ENCODE results near the gene CDH26. TPM values are rescaled to one million over a fixed set of nuclear protein-coding genes. Genes with fewer than 3 reads are reported as not detected.

Gene CDH26
- total and polyA plus RNA-seq, 2 donors (not counting 3 experiments of a cell fraction or from before 2014, with no cell fraction given), result 0.01 TPM; not detected in 1

- no peak overlapping the region for H2AFZ ChIP-seq (ENCODE audit: low read depth, low read length)
- POLR2A ChIA-PET, result no interaction called here
- no TSS peak for BruUV-seq (replicated peaks)
These were observed 100.7 kb downstream of the CDH26 start for GRCh38 chr20:60058879-60059278.

GRCh38 chr20:60060006-60060557, 101.9 kb downstream of the CDH26 start:
- Histone ChIP-seq H3K27me3 (ENCODE audit: control insufficient read depth in 2 of 2, insufficient read depth in 2 of 2, low read length in 2 of 2) (no peaks in the 10 kb centered on the region), H3K9me1 (replicated peaks; ENCODE audit: control insufficient read depth, extremely low read depth, insufficient read depth, low read length) (no peaks in the 10 kb centered on the region), H4K20me1 (replicated peaks; ENCODE audit: control insufficient read depth, extremely low read depth, insufficient read depth, low read length) (no peaks in the 10 kb centered on the region), H3K4me1 (ENCODE audit: control insufficient read depth, extremely low read depth, insufficient read depth, low read length) (no peaks in the 10 kb centered on the region), H3K79me2 (ENCODE audit: control insufficient read depth, insufficient read depth, low read length) (no peaks in the 10 kb centered on the region), H3K9me3 (replicated peaks; ENCODE audit: control insufficient read depth, insufficient read depth, low read length) (no peaks in the 10 kb centered on the region), H3K4me3 (replicated peaks in 1 of 3; ENCODE audit: insufficient read depth in 1 of 3, low read depth in 1 of 3, low read length in 3 of 3) (no peak overlapping the region), H3K4me2 (ENCODE audit: insufficient read depth, low read length) (no peak overlapping the region), H2AFZ (ENCODE audit: low read depth, low read length) (no peak overlapping the region), H3K9ac (replicated peaks; ENCODE audit: extremely low read depth, insufficient read depth, low read length) (no peak overlapping the region), H3K27ac (ENCODE audit: insufficient read depth, low read depth, low read length) (no peak overlapping the region), H3K36me3 (ENCODE audit: control insufficient read depth in 2 of 2, extremely low read depth in 1 of 2, insufficient read depth in 2 of 2, low read length in 2 of 2) (no peaks in the 10 kb centered on the region)
- CTCF ChIA-PET, result no interaction called here
- FAIRE-seq (no peak), DNase-seq (ENCODE audit: low read depth, low spot score) (no peak)
- intact Hi-C loops (cut with micrococcal nuclease) (no loop called here), dilution Hi-C loops (cut with MboI; ENCODE audit: extremely low pct_ligation_motif_present, low sequenced_read_pairs) (no loop called here)
- no TSS peak for BruUV-seq (replicated peaks)
- POLR2A ChIA-PET, result no interaction called here
- TF ChIP-seq GATA2 (IDR thresholded peaks at IDR 0.05; ENCODE audit: insufficient read depth, insufficient read length, low read depth, low read length) (no peak), CTCF (IDR thresholded peaks at IDR 0.05; ENCODE audit: extremely low read depth in 1 of 2, insufficient read depth in 1 of 2, low read depth in 1 of 2, low read length in 2 of 2) (no peak)

More at GRCh38 chr20:60058879-60059278, 100.7 kb downstream of the CDH26 start:
- Histone ChIP-seq H3K27ac (ENCODE audit: insufficient read depth, low read depth, low read length) (no peak overlapping the region), H3K36me3 (ENCODE audit: control insufficient read depth in 2 of 2, extremely low read depth in 1 of 2, insufficient read depth in 2 of 2, low read length in 2 of 2) (no peaks in the 10 kb centered on the region), H3K9ac (replicated peaks; ENCODE audit: extremely low read depth, insufficient read depth, low read length) (no peak overlapping the region), H3K79me2 (ENCODE audit: control insufficient read depth, insufficient read depth, low read length) (no peaks in the 10 kb centered on the region), H3K4me1 (ENCODE audit: control insufficient read depth, extremely low read depth, insufficient read depth, low read length) (no peaks in the 10 kb centered on the region), H3K4me2 (ENCODE audit: insufficient read depth, low read length) (no peak overlapping the region), H3K9me3 (replicated peaks; ENCODE audit: control insufficient read depth, insufficient read depth, low read length) (no peaks in the 10 kb centered on the region), H4K20me1 (replicated peaks; ENCODE audit: control insufficient read depth, extremely low read depth, insufficient read depth, low read length) (no peaks in the 10 kb centered on the region), H3K27me3 (ENCODE audit: control insufficient read depth in 2 of 2, insufficient read depth in 2 of 2, low read length in 2 of 2) (no peaks in the 10 kb centered on the region), H3K4me3 (replicated peaks in 1 of 3; ENCODE audit: insufficient read depth in 1 of 3, low read depth in 1 of 3, low read length in 3 of 3) (no peak overlapping the region), H3K9me1 (replicated peaks; ENCODE audit: control insufficient read depth, extremely low read depth, insufficient read depth, low read length) (no peaks in the 10 kb centered on the region)
- dilution Hi-C loops (cut with MboI; ENCODE audit: extremely low pct_ligation_motif_present, low sequenced_read_pairs), result no loop called here
- no peak for TF ChIP-seq EZH2 (IDR thresholded peaks at IDR 0.05; ENCODE audit: borderline replicate concordance, low read depth, low read length, severe bottlenecking)
- FAIRE-seq (no peak), DNase-seq (ENCODE audit: low read depth, low spot score) (no peak)
- CTCF ChIA-PET, result no interaction called here
- intact Hi-C loops (cut with micrococcal nuclease), result no loop called here

Measured in endothelial cell of umbilical vein (primary cell).